SU-DHL-6 (cell line): Measurements from ENCODE around the gene SNRNP48.

Experiments
- H2AFZ ChIP-seq: fragments of 200-600 bp; sonication (generic); 2 replicates; pipeline ENCODE4 v1.6.1; 2014; ENCODE audit warnings: low read depth, mild to moderate bottlenecking, moderate library complexity, mixed read lengths, antibody characterized with exemption, low read length; ENCODE audit not compliant: severe bottlenecking
- H3F3A ChIP-seq: fragments of 200-600 bp; shearing (Covaris generic); 2 replicates; pipeline ENCODE4 v1.6.0; 2016; ENCODE audit warnings: antibody characterized with exemption, mild to moderate bottlenecking; ENCODE audit not compliant: insufficient read depth
- H3K27ac ChIP-seq: fragments of 200-600 bp; sonication (generic); 2 replicates; pipeline ENCODE4 v1.5.1; 2016; ENCODE audit warnings: low read depth, mild to moderate bottlenecking, low read length, moderate library complexity, mixed read lengths
- H3K27me3 ChIP-seq: fragments of 200-600 bp; sonication (generic), shearing (Covaris generic); 2 replicates; pipeline ENCODE4 v1.6.0; 2014; ENCODE audit warnings: mild to moderate bottlenecking, low read length
- H3K36me3 ChIP-seq: fragments of 200-600 bp; sonication (generic); 2 replicates; pipeline ENCODE4 v1.6.1; 2014; ENCODE audit warnings: mild to moderate bottlenecking, low read length, mixed read lengths
- H3K4me2 ChIP-seq: fragments of 300-600, 200-600 bp; shearing (Covaris generic), sonication (generic); 2 replicates; pipeline ENCODE4 v1.6.0; 2014; ENCODE audit warnings: low read length, low read depth, mild to moderate bottlenecking; ENCODE audit not compliant: poor library complexity, severe bottlenecking
- H3K4me3 ChIP-seq: fragments of 200-600 bp; sonication (generic); 2 replicates; pipeline ENCODE4 v1.5.1; 2014; ENCODE audit warnings: antibody characterized with exemption, low read length, mild to moderate bottlenecking, mixed read lengths; ENCODE audit not compliant: insufficient read depth, poor library complexity, severe bottlenecking
- H3K79me2 ChIP-seq: fragments of 200-600 bp; sonication (generic); 2 replicates; pipeline ENCODE4 v1.6.1; 2014; ENCODE audit warnings: mild to moderate bottlenecking, low read length, moderate library complexity; ENCODE audit not compliant: insufficient read depth
- H3K9ac ChIP-seq: fragments of 200-600 bp; sonication (generic); 2 replicates; pipeline ENCODE4 v1.7.0; 2014; ENCODE audit warnings: mild to moderate bottlenecking, low read length
- H3K9me2 ChIP-seq: fragments of 200-600 bp; sonication (generic); replicated peaks from 2 replicates; pipeline ENCODE4 v1.6.1; 2014; ENCODE audit warnings: low read length; ENCODE audit not compliant: insufficient read depth
- H3K9me3 ChIP-seq: fragments of 200-600 bp; sonication (generic); 2 replicates; pipeline ENCODE4 v1.6.1; 2014; ENCODE audit warnings: low read length, mixed read lengths; ENCODE audit not compliant: insufficient read depth
- H4K20me1 ChIP-seq: fragments of 200-600 bp; sonication (generic); 2 replicates; pipeline ENCODE4 v1.6.1; 2014; ENCODE audit warnings: low read depth, mild to moderate bottlenecking, antibody characterized with exemption, low read length, moderate library complexity, mixed read lengths
- EZH2phosphoT487 ChIP-seq: fragments of 200-600 bp; sonication (generic), shearing (Covaris generic); conservative IDR thresholded peaks from 2 replicates; pipeline ENCODE4 v1.6.1; 2018; ENCODE audit warnings: mild to moderate bottlenecking, antibody characterized with exemption, low read length, moderate library complexity, mixed read lengths
- TF ChIP-seq, protein P1 (sequence below): fragments of 200-600 bp; sonication (generic); IDR thresholded peaks from one replicate; pipeline ENCODE4 v1.5.1; 2017; ENCODE audit warnings: antibody characterized with exemption, mild to moderate bottlenecking, low read length, moderate library complexity; ENCODE audit not compliant: insufficient read depth, poor library complexity, severe bottlenecking

SNRNP48 gene

DNA sequence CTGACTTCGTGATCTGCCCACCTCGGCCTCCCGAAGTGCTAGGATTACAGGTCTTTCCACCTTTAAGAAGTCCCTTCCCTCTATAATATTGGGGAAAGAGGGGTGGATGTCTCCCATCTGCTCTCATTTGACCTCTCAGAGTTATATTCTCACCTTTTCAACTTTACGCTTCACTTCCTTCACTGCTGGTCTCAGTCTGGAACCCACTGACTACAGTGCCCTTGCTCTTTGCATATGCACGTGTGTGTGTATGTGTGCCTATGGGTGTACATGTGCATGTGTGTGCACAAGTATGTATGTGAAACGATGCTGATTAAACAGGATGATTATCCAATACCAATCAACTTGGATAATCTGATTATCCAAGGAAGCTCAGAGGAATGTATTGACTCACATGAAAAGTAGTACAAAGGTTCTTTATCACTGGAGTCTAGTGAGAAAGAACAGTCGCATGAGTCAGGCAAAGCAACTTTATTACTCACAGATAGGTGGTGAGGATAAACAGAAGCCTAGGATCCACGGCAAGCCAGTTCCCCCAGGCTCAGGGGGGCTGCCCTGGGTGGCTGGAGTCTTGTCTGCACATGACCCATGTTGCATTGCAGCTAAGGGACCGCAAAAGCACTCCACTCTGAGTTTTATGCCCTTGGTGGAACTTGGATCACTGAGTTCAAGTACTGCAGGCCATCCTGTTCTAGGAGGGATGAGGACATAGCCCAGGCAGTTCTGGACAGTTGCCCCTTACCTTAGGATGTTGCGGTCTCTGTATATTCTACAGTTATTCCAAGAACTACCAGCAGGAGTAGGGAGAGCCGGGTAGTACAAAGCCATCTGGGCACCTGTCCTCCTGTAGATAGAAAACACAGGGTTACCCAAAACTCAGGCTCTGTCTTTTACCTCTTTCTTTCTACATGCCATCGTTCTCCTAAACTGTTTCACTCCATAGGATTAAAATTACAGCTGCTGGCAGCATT lies 50.9 kb downstream of the SNRNP48 start:
- Histone ChIP-seq H3K9me3 (no peaks in the 10 kb centered on the region), H3K9me2 (no peaks in the 10 kb centered on the region), H3K27ac (no peak overlapping the region), H3K4me3 (no peak overlapping the region), H3K9ac (no peak overlapping the region), H3K36me3 (no peaks in the 10 kb centered on the region), H3F3A (no peaks in the 10 kb centered on the region), H4K20me1 (no peaks in the 10 kb centered on the region), H2AFZ (no peak overlapping the region), H3K79me2 (no peaks in the 10 kb centered on the region), H3K4me2 (no peak overlapping the region), H3K27me3 (no peaks in the 10 kb centered on the region)
- no peak for TF ChIP-seq EZH2phosphoT487
- TF ChIP-seq, protein P1, sequence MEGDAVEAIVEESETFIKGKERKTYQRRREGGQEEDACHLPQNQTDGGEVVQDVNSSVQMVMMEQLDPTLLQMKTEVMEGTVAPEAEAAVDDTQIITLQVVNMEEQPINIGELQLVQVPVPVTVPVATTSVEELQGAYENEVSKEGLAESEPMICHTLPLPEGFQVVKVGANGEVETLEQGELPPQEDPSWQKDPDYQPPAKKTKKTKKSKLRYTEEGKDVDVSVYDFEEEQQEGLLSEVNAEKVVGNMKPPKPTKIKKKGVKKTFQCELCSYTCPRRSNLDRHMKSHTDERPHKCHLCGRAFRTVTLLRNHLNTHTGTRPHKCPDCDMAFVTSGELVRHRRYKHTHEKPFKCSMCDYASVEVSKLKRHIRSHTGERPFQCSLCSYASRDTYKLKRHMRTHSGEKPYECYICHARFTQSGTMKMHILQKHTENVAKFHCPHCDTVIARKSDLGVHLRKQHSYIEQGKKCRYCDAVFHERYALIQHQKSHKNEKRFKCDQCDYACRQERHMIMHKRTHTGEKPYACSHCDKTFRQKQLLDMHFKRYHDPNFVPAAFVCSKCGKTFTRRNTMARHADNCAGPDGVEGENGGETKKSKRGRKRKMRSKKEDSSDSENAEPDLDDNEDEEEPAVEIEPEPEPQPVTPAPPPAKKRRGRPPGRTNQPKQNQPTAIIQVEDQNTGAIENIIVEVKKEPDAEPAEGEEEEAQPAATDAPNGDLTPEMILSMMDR: no peak

DNA sequence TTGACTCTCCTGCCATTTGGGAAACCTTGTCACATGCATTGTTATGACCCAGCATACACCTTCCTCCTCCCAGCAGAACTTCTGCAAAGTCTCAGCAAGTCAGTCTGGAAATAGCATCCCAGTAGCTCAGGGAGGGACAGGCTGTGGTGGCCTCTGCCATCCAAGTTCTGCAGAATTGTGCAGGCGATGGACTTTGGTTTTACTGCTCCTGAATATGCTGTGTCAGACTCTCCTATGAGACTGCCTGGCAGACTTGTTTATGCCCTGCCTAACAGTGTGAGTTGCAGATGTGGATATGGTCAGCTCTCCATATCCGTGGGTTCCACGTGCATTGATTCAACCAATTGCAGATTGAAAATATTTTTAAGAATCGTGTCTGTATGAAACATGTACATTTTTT lies 52.8 kb downstream of the SNRNP48 start:
- Histone ChIP-seq H3F3A (no peaks in the 10 kb centered on the region), H2AFZ (no peak overlapping the region), H3K4me2 (no peak overlapping the region), H3K27me3 (no peaks in the 10 kb centered on the region), H3K9me3 (no peaks in the 10 kb centered on the region), H3K79me2 (no peaks in the 10 kb centered on the region), H3K4me3 (no peak overlapping the region), H3K9me2 (no peaks in the 10 kb centered on the region), H3K36me3 (no peaks in the 10 kb centered on the region), H3K27ac (no peak overlapping the region), H3K9ac (no peak overlapping the region), H4K20me1 (no peaks in the 10 kb centered on the region)
- TF ChIP-seq, protein P1: no peak
- TF ChIP-seq EZH2phosphoT487: no peak

GRCh38 chr6:7644417-7644816 lies 54.4 kb downstream of the SNRNP48 start:
- Histone ChIP-seq H3K4me3 (no peak overlapping the region), H3K9me2 (no peaks in the 10 kb centered on the region)
- TF ChIP-seq, protein P1: no peak
- TF ChIP-seq EZH2phosphoT487: no peak

More at GRCh38 chr6:7644417-7644816, 54.4 kb downstream of the SNRNP48 start:
- Histone ChIP-seq H3K9ac (no peak overlapping the region), H3F3A (no peaks in the 10 kb centered on the region), H3K27me3 (no peaks in the 10 kb centered on the region), H2AFZ (no peak overlapping the region), H3K4me2 (no peak overlapping the region), H3K27ac (no peak overlapping the region), H3K36me3 (no peaks in the 10 kb centered on the region), H4K20me1 (no peaks in the 10 kb centered on the region), H3K9me3 (no peaks in the 10 kb centered on the region), H3K79me2 (no peaks in the 10 kb centered on the region)
